PC-9 (cell line): Measurements from ENCODE around the gene ANTXR2.

ENCODE experiments used
- CTCF ChIP-seq: fragments of 200-600 bp; sonication (generic); conservative IDR thresholded peaks from 2 replicates; pipeline ENCODE4 v1.6.1; 2017; ENCODE audit warnings: mixed run types, antibody characterized with exemption, mild to moderate bottlenecking, moderate library complexity
- EZH2 ChIP-seq: fragments of 200-600 bp; sonication (generic); IDR thresholded peaks from 2 replicates; pipeline ENCODE4 v1.8.0; 2017; ENCODE audit warnings: antibody characterized with exemption, low read depth

GRCh38 chr4:80093563-80093962 is 20.5 kb upstream of the ANTXR2 start:
- TF ChIP-seq CTCF: no peak
- no peak for TF ChIP-seq EZH2
